Measurements from ENCODE around the gene LAPTM4A.
"Not testable (repeated sequence)": the region's sequence is repeated elsewhere in the genome, so short reads cannot be mapped to it uniquely, and the experiment has no call there.

LAPTM4A gene

GRCh38 chr2:20050104-20050645, 1.3 kb downstream of the LAPTM4A start:
- peak in 1 of 2 donors; percentile 4 for ATAC-seq

GRCh38 chr2:20049637-20050036, 1.8 kb downstream of the LAPTM4A start:
- ATAC-seq = no peak

GRCh38 chr2:20048488-20049448, 2.7 kb downstream of the LAPTM4A start:
- no peak for ATAC-seq

GRCh38 chr2:20045712-20046292, 5.6 kb downstream of the LAPTM4A start:
- not testable (repeated sequence) for ATAC-seq

GRCh38 chr2:20044778-20045177, 6.7 kb downstream of the LAPTM4A start:
- ATAC-seq = no peak

- no peak for ATAC-seq
Measured at GRCh38 chr2:20042531-20042930, 8.9 kb downstream of the LAPTM4A start.

GRCh38 chr2:20040489-20041172, 10.8 kb downstream of the LAPTM4A start:
- no peak for ATAC-seq

GRCh38 chr2:20037660-20038059, 13.8 kb downstream of the LAPTM4A start:
- ATAC-seq = no peak

- no peak for ATAC-seq
Measured at GRCh38 chr2:20035955-20036666, 15.3 kb downstream of the LAPTM4A start.

GRCh38 chr2:20034821-20035220, 16.6 kb downstream of the LAPTM4A start:
- no peak for ATAC-seq

GRCh38 chr2:20034218-20034617, 17.2 kb downstream of the LAPTM4A start:
- no peak for ATAC-seq

- ATAC-seq = no peak
Measured at GRCh38 chr2:20033322-20033721, 18.1 kb downstream of the LAPTM4A start.

GRCh38 chr2:20030224-20030623, 21.2 kb downstream of the LAPTM4A start:
- ATAC-seq = no peak

GRCh38 chr2:20027705-20028434, 23.6 kb downstream of the LAPTM4A start:
- no peak for ATAC-seq

- ATAC-seq = no peak
Measured at GRCh38 chr2:20027260-20027677, 24.2 kb downstream of the LAPTM4A start.

GRCh38 chr2:20025065-20025786, 26.2 kb downstream of the LAPTM4A start:
- ATAC-seq = no peak

- ATAC-seq = no peak
Measured at GRCh38 chr2:20023688-20024087, 27.7 kb downstream of the LAPTM4A start.

GRCh38 chr2:20021405-20022009, 29.9 kb downstream of the LAPTM4A start:
- no peak for ATAC-seq

- ATAC-seq = no peak
Measured at GRCh38 chr2:20019747-20020146, 31.7 kb downstream of the LAPTM4A start.

GRCh38 chr2:20018601-20019152, 32.8 kb downstream of the LAPTM4A start:
- ATAC-seq = no peak

Measured in activated CD4-positive, CD25-positive, alpha-beta regulatory T cell treated with anti-CD3 and anti-CD28 coated beads, Interleukin-2, amount 50 U/mL, for 24 hours (primary cell).